GM12801 (cell line): ENCODE results near the gene TMX3.

Experiments used
- TF ChIP-seq, protein P1 (sequence below): IDR thresholded peaks from one replicate; pipeline ENCODE4 v1.5.1; 2011; ENCODE audit warnings: control low read depth; ENCODE audit not compliant: insufficient read length; ENCODE audit errors: extremely low read depth

TMX3 gene

DNA sequence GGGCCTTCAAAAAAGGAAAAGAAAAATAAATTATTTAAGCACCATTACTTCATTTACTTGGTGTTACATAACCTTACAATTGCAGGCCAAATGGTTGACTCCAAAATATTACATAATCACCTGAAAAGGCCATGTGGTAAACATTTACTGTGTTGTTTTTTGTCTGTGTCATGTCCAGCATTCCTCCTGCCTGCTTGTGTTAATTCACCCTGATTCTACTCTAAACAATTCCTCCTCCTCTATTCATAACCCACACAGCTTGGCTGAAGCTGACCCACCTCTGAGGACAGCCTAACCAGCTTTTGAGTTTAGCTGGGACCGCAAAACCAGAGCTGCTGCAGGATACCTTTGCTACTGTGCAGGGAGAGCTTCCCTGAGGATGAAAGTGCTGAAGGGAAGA, 35.4 kb downstream of the TMX3 start:
- TF ChIP-seq, protein P1, sequence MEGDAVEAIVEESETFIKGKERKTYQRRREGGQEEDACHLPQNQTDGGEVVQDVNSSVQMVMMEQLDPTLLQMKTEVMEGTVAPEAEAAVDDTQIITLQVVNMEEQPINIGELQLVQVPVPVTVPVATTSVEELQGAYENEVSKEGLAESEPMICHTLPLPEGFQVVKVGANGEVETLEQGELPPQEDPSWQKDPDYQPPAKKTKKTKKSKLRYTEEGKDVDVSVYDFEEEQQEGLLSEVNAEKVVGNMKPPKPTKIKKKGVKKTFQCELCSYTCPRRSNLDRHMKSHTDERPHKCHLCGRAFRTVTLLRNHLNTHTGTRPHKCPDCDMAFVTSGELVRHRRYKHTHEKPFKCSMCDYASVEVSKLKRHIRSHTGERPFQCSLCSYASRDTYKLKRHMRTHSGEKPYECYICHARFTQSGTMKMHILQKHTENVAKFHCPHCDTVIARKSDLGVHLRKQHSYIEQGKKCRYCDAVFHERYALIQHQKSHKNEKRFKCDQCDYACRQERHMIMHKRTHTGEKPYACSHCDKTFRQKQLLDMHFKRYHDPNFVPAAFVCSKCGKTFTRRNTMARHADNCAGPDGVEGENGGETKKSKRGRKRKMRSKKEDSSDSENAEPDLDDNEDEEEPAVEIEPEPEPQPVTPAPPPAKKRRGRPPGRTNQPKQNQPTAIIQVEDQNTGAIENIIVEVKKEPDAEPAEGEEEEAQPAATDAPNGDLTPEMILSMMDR: no peak

DNA sequence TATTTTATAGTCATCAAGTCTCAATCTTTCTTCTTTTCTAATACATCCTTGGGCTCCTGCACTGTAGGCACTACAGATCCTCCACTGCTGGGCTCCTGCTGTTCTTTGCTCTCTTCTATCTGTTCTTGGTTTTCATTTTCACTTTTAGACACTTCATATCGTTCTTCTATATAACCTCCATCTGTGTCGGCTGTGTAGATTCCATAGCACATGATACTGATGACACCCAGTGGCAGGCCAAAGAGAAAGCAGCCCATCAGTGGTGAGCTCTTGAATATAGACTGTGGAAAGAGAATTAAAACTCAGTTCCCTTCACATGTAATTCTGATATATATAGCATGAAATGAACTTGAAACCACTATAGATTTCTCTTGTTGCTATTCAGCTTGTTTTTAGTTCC, 38.0 kb downstream of the TMX3 start:
- TF ChIP-seq, protein P1: no peak

DNA sequence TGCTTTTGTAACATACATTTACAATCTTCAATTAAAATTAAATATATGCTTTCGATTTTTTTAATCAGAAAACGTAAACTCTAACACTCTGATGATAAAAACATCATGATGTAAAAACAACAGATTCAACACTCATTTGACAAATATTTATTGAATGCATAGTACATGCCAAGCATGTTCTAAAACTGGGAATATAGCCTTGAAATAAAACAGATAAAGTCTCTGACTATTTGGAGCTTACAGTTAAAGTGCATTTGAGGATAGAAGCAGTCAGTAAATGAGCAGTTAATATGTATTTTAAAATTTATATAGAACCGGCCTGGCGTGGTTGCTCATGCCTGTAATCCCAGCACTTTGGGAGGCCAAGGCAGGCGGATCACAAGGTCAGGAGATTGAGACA, 47.8 kb downstream of the TMX3 start:
- TF ChIP-seq, protein P1: no peak

DNA sequence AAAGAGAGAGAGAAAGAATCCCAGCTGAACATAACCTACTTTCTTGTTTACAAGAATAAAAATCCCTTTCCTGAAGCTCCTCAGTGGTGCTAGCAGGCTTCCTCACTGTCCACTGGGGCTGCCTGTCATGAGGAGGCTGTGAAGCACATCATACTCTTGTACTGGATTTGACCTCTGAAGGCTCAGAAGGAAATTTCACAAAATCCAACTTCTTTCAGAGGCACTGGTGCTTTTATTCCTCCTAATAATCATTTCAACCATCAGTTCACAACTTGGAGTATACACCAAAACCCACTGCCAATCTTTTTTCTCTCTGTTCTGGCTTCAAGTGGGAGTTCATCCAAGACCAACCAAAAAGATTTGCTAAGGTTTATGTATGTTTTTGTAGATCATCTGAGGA, 48.5 kb downstream of the TMX3 start:
- TF ChIP-seq, protein P1: no peak

DNA sequence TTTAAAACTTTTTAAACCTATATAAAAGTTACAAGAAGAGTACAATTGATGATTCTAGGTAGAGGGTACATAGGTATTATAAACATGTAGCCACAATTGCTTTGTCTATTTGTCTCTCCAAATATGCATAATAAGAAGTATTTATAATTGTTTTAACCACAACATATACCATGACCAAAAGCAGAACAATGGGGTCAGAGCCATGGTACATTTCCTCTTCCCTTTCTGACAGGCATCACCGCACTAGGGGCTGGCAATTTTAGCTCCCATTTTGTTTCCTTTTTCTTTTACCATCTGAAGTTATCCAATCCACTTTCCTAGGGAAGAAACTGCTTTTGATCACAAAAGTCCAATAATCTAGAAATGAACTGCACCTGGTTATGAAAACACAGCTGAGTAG, 49.3 kb downstream of the TMX3 start:
- TF ChIP-seq, protein P1: no peak

DNA sequence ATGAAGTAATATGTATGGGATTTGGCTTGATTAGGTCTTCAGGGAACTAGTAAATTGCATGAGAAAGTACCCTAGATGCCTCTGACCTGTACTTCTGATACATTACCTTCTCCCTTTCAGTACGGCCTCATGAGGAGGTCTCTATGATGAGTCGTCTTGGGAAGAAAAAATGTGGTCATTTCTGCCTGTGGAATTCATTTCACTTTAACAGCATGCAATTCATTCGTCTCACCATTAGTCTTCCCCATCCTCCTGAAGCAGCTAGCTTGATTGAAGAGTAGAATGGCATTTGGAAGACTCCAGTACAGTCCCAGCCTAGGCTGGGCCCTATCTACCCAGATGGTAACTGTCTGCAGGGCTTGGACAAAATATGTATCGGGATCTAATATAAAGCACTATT, 52.2 kb downstream of the TMX3 start:
- TF ChIP-seq, protein P1: no peak

DNA sequence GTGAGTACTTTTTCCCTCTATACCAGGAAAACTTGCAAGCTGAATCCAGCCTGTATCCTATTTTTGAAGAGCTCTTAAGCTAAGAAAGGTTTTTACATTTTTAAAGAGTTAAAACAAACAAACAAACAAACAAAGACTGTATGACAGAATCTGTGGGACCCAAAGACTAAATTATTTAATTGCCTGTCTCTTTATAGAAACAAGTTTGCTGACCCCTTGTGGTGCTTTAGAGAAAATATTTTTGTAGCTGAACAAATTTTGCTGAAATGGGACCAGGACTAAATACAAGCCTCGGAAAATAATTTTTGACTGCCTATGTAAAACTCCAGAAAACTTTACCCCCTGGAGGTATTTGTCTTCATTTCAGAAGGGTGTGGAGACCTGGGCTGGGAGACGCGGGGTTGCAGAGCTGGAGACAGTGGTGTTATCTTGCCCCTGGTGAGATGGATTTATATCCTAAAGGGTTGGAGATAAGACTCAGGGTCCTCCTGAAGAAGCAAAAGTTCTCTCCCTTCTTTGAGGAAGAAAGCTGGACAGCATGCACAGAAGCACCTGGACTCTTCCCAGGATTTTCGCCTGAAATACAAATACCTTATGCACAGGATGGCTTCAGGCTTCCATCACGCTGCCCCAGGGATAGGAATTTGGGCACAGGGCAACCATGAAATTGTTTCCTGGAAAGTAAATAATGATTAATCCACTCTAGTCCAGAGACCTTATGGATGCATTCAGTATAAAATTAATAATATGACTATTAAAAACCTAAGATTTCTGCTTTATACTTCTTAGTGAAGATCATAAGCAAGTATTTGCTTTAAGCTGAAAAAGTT, 54.3 kb downstream of the TMX3 start:
- TF ChIP-seq, protein P1: no peak
